Measurements from ENCODE around the gene RENBP. TPM values are rescaled to one million over a fixed set of nuclear protein-coding genes. Genes with fewer than 3 reads are reported as not detected.

Gene RENBP
- total and polyA plus RNA-seq, 2 of the 13 experiments (the other 11 are each of a cell fraction or from before 2014, with no cell fraction given), result 1.4 to 2.6 TPM

- in situ Hi-C loops (cut with HindIII; ENCODE audit: extremely low pct_ligation_motif_present, low pct_unique_long_range_greater_than_20kb), result no loop called here
- Histone ChIP-seq H4K20me1 (ENCODE audit: insufficient read depth, low read length) (no peaks in the 10 kb centered on the region), H3K9ac (ENCODE audit: insufficient read depth, low read depth, low read length) (peak overlapping the region; percentile 89), H3K4me1 (ENCODE audit: insufficient read depth, low read length) (peaks cover 52% of the 10 kb centered on the region), H3K27me3 (ENCODE audit: control insufficient read depth in 1 of 2, insufficient read depth in 2 of 2, low read length in 2 of 2) (no peaks in the 10 kb centered on the region), H3K9me3 (ENCODE audit: low read length) (no peaks in the 10 kb centered on the region), H3K79me2 (ENCODE audit: insufficient read depth, low read length) (no peaks in the 10 kb centered on the region), H3K36me3 (replicated peaks in 1 of 2; ENCODE audit: control insufficient read depth in 1 of 2, insufficient read depth in 2 of 2, low read length in 2 of 2) (peaks cover 1 to 8% of the 10 kb centered on the region in 2 experiments; a peak in 1 of 5 replicates), H2AFZ (ENCODE audit: low read length) (no peak overlapping the region), H3K27ac (ENCODE audit: extremely low read length, insufficient read depth, low read length) (peak overlapping the region; percentile 89), H3K4me2 (ENCODE audit: low read depth, low read length) (peak overlapping the region; percentile 76), H3K4me3 (replicated peaks in 1 of 3; ENCODE audit: insufficient read depth in 1 of 3, low read depth in 2 of 3, low read length in 3 of 3) (peak overlapping the region; percentile 71 to 79 (median 76))
- ChIA-PET CTCF (ENCODE audit: low intra/inter-chr PET ratio, low total read pairs) (no interaction called here), POLR2A (interaction anchor here (0.5 to 4.2 kb wide), 19 partner anchors 7 to 301 kb away, joined by 3 to 82 read pairs (median 4); partner anchors contain the start of genes HCFC1, IDH3G, IRAK1 and L1CAM)
- no TSS peak for BruUV-seq (replicated peaks)
- ATAC-seq, result peak; percentile 89
- FAIRE-seq, result peak; percentile 93
- intact Hi-C loops (cut with micrococcal nuclease; ENCODE audit: unreplicated experiment), result no loop called here
- 7% methylated on average over 3 of the region's 76 CpGs for WGBS (ENCODE audit: low lambda C conversion rate)
- DNase-seq (ENCODE audit: low spot score), result peak; percentile 90
- TF ChIP-seq TEF (CRISPR knock-in tag; IDR thresholded peaks at IDR 0.05) (no peak), ATF5 (CRISPR knock-in tag; IDR thresholded peaks at IDR 0.05; ENCODE audit: low read depth) (no peak), ZFYVE20 (CRISPR knock-in tag; IDR thresholded peaks at IDR 0.05; ENCODE audit: borderline replicate concordance, low read depth) (no peak), ZNF230 (CRISPR knock-in tag; IDR thresholded peaks at IDR 0.05) (no peak), CBX2 (IDR thresholded peaks at IDR 0.05; ENCODE audit: low read depth, low read length) (no peak), CBX2 (CRISPR knock-in tag; IDR thresholded peaks at IDR 0.05; ENCODE audit: low read depth) (no peak), ATF7-NPFF (CRISPR knock-in tag; IDR thresholded peaks at IDR 0.05; ENCODE audit: low read depth) (peak; percentile 47; the same call in 1 of the 2 replicates), ARHGAP35 (CRISPR knock-in tag; IDR thresholded peaks at IDR 0.05; ENCODE audit: borderline replicate concordance) (no peak), CENPBD1 (CRISPR knock-in tag; IDR thresholded peaks at IDR 0.05; ENCODE audit: borderline replicate concordance, low read depth) (no peak), RAD51 (IDR thresholded peaks at IDR 0.05; ENCODE audit: borderline replicate concordance) (peak; percentile 65), BCL6 (CRISPR knock-in tag; IDR thresholded peaks at IDR 0.05) (no peak), ZNF3 (CRISPR knock-in tag; IDR thresholded peaks at IDR 0.05) (no peak), MTERF4 (CRISPR knock-in tag; IDR thresholded peaks at IDR 0.05) (no peak), E2F1 (CRISPR knock-in tag; IDR thresholded peaks at IDR 0.05) (peak; percentile 85), CC2D1A (CRISPR knock-in tag; IDR thresholded peaks at IDR 0.05) (no peak), MIER3 (CRISPR knock-in tag; IDR thresholded peaks at IDR 0.05; ENCODE audit: borderline replicate concordance) (0 out of 2 replicates have a peak, but pooled peaks have one; percentile 20), ZNF792 (CRISPR knock-in tag; IDR thresholded peaks at IDR 0.05) (no peak), ZNF674 (CRISPR knock-in tag; IDR thresholded peaks at IDR 0.05; ENCODE audit: low read depth) (no peak)
- TF ChIP-seq, protein P1, sequence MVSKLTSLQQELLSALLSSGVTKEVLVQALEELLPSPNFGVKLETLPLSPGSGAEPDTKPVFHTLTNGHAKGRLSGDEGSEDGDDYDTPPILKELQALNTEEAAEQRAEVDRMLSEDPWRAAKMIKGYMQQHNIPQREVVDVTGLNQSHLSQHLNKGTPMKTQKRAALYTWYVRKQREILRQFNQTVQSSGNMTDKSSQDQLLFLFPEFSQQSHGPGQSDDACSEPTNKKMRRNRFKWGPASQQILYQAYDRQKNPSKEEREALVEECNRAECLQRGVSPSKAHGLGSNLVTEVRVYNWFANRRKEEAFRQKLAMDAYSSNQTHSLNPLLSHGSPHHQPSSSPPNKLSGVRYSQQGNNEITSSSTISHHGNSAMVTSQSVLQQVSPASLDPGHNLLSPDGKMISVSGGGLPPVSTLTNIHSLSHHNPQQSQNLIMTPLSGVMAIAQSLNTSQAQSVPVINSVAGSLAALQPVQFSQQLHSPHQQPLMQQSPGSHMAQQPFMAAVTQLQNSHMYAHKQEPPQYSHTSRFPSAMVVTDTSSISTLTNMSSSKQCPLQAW (CRISPR knock-in tag; IDR thresholded peaks at IDR 0.05), result peak; percentile 37; the same call in 1 of the 2 replicates
Observed at GRCh38 chrX:153927922-153928760, 16.3 kb downstream of the RENBP start.

Measured in HepG2 (cell line).